ENCODE measurements around the gene ZFPM1.

DNA sequence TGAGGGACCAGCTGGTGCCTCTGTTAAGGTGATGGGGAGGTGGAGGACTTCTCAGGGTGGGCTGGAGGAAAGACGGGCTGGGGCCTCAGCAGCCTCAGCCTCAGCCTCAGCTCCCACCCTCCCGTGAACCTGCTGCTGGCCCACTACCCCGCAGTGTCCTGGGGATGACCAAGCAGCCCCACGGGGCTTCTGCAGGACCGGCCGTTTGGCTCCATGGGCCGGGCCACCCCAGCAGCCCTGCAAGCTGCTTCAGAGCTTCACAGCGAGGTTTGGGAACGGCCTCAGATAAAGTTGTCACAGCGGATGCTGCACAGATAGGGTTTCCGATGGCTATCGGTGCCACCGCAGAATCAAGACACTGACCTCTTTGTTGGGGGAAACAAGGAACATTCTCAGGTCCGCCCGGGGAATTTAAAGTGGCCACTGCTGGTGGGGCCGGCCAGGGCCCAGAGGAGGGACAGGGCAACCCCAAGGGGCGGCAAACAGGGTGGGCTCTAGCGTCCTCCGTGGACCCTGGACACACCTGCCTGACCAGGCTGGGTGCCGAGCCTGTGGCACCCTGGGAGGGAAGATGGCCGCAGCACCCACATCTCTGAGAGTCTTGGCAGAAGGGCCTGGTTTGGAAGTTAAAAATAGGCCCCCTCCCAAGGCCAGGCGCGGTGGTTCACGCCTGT lies 69.3 kb downstream of the ZFPM1 start:
- TF ChIP-seq, protein P1, sequence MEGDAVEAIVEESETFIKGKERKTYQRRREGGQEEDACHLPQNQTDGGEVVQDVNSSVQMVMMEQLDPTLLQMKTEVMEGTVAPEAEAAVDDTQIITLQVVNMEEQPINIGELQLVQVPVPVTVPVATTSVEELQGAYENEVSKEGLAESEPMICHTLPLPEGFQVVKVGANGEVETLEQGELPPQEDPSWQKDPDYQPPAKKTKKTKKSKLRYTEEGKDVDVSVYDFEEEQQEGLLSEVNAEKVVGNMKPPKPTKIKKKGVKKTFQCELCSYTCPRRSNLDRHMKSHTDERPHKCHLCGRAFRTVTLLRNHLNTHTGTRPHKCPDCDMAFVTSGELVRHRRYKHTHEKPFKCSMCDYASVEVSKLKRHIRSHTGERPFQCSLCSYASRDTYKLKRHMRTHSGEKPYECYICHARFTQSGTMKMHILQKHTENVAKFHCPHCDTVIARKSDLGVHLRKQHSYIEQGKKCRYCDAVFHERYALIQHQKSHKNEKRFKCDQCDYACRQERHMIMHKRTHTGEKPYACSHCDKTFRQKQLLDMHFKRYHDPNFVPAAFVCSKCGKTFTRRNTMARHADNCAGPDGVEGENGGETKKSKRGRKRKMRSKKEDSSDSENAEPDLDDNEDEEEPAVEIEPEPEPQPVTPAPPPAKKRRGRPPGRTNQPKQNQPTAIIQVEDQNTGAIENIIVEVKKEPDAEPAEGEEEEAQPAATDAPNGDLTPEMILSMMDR (IDR thresholded peaks at IDR 0.05): no peak
- TF ChIP-seq POLR2A (IDR thresholded peaks at IDR 0.05) (no peak), EP300 (IDR thresholded peaks at IDR 0.05) (no peak)
